Loucy (cell line): Measurements from ENCODE around the gene ANP32D.
"Not testable (repeated sequence)": the region's sequence is repeated elsewhere in the genome, so short reads cannot be mapped to it uniquely, and the experiment has no call there.

Experiments used
- H2AFZ ChIP-seq: fragments of 200-600 bp; sonication (generic); 2 replicates; pipeline ENCODE4 v1.6.0; 2016; ENCODE audit warnings: antibody characterized with exemption, mild to moderate bottlenecking, low read length, moderate library complexity
- H3F3A ChIP-seq: fragments of 200-600 bp; 2 replicates; pipeline ENCODE4 v1.6.0; 2016; ENCODE audit warnings: antibody characterized with exemption, low read depth, mild to moderate bottlenecking
- H3K27me3 ChIP-seq: fragments of 200-600 bp; sonication (generic); 2 replicates; pipeline ENCODE4 v1.6.1; 2014; ENCODE audit warnings: low read length, mild to moderate bottlenecking; ENCODE audit not compliant: insufficient read depth, poor library complexity, severe bottlenecking
- H3K36me3 ChIP-seq: fragments of 200-600 bp; sonication (generic); 2 replicates; pipeline ENCODE4 v1.6.1; 2016; ENCODE audit warnings: low read length; ENCODE audit not compliant: insufficient read depth
- H3K4me1 ChIP-seq: fragments of 200-600 bp; sonication (generic); 2 replicates; pipeline ENCODE4 v1.5.1; 2014; ENCODE audit warnings: low read length, mild to moderate bottlenecking; ENCODE audit not compliant: insufficient read depth, poor library complexity, severe bottlenecking
- H3K4me2 ChIP-seq: fragments of 200-600 bp; sonication (generic); 2 replicates; pipeline ENCODE4 v1.6.0; 2014; ENCODE audit warnings: antibody characterized with exemption, low read length, low read depth, mild to moderate bottlenecking; ENCODE audit not compliant: poor library complexity, severe bottlenecking
- H3K4me3 ChIP-seq: fragments of 200-600 bp; sonication (generic); 2 replicates; pipeline ENCODE4 v1.5.1; 2014; ENCODE audit warnings: low read length, mild to moderate bottlenecking, mixed read lengths; ENCODE audit not compliant: poor library complexity, severe bottlenecking
- H3K79me2 ChIP-seq: fragments of 200-600 bp; sonication (generic); 2 replicates; pipeline ENCODE4 v1.6.1; 2014; ENCODE audit warnings: low read length; ENCODE audit not compliant: insufficient read depth
- H3K9ac ChIP-seq: fragments of 200-600 bp; sonication (generic); 2 replicates; pipeline ENCODE4 v1.6.0; 2014; ENCODE audit warnings: mild to moderate bottlenecking, low read depth, low read length, moderate library complexity; ENCODE audit not compliant: poor library complexity, severe bottlenecking
- H3K9me2 ChIP-seq: fragments of 200-600 bp; sonication (generic); replicated peaks from 2 replicates; pipeline ENCODE4 v1.6.1; 2016; ENCODE audit warnings: low read depth, low read length, mixed read lengths
- H3K9me3 ChIP-seq: fragments of 200-600 bp; sonication (generic); 2 replicates; pipeline ENCODE4 v1.6.1; 2014; ENCODE audit warnings: mild to moderate bottlenecking, antibody characterized with exemption, low read length, low read depth; ENCODE audit not compliant: insufficient read depth
- H4K20me1 ChIP-seq: fragments of 200-600 bp; sonication (generic); 2 replicates; pipeline ENCODE4 v1.6.0; 2014; ENCODE audit warnings: antibody characterized with exemption, low read length, mild to moderate bottlenecking; ENCODE audit not compliant: insufficient read depth, poor library complexity, severe bottlenecking
- CTCF ChIP-seq: fragments of 200-600 bp; sonication (generic); conservative IDR thresholded peaks from 2 replicates; pipeline ENCODE4 v1.5.1; 2014; ENCODE audit warnings: mild to moderate bottlenecking, antibody characterized with exemption, low read length
- EZH2phosphoT487 ChIP-seq: fragments of 200-600 bp; IDR thresholded peaks from 2 replicates; pipeline ENCODE4 v1.6.1; 2018; ENCODE audit warnings: antibody characterized with exemption, mild to moderate bottlenecking, moderate library complexity, borderline replicate concordance

Gene ANP32D

GRCh38 chr12:48473061-48473460, 702 bp downstream of the ANP32D start:
- TF ChIP-seq CTCF (no peak), EZH2phosphoT487 (no peak)
- Histone ChIP-seq H3F3A (no peaks in the 10 kb centered on the region), H3K9ac (no peak overlapping the region), H3K79me2 (no peaks in the 10 kb centered on the region), H4K20me1 (no peaks in the 10 kb centered on the region), H3K9me3 (peaks cover 13% of the 10 kb centered on the region), H3K4me3 (no peak overlapping the region), H3K27me3 (no peaks in the 10 kb centered on the region), H3K9me2 (no peaks in the 10 kb centered on the region), H2AFZ (no peak overlapping the region), H3K4me2 (no peak overlapping the region), H3K36me3 (no peaks in the 10 kb centered on the region), H3K4me1 (no peaks in the 10 kb centered on the region)

- H3K9me2 ChIP-seq, H3F3A ChIP-seq, H3K36me3 ChIP-seq, H3K4me1 ChIP-seq, H3K4me2 ChIP-seq, H4K20me1 ChIP-seq, H3K9me3 ChIP-seq, H3K79me2 ChIP-seq, H3K4me3 ChIP-seq, H3K9ac ChIP-seq, H3K27me3 ChIP-seq, H2AFZ ChIP-seq: not testable (repeated sequence)
Measured at GRCh38 chr12:48474497-48474896, 2.1 kb downstream of the ANP32D start.

- Histone ChIP-seq H3F3A (no peaks in the 10 kb centered on the region), H3K36me3 (no peaks in the 10 kb centered on the region), H3K4me1 (no peaks in the 10 kb centered on the region), H3K4me3 (no peak within 1 kb of the TSS), H3K79me2 (no peaks in the 10 kb centered on the region), H3K9me2 (no peaks in the 10 kb centered on the region), H3K27me3 (no peaks in the 10 kb centered on the region), H3K4me2 (no peak within 1 kb of the TSS), H3K9me3 (no peaks in the 10 kb centered on the region), H4K20me1 (no peaks in the 10 kb centered on the region), H3K9ac (no peak within 1 kb of the TSS), H2AFZ (no peak within 1 kb of the TSS)
- TF ChIP-seq CTCF (no peak), EZH2phosphoT487 (no peak)
Measured at GRCh38 chr12:48482198-48482597, 9.8 kb downstream of the ANP32D start, which contains the start of gene C12orf54. Gene C12orf54, plus strand, starts transcription at chr12:48482498. Its CDS starts 799 bp downstream, at chr12:48483297.

- Histone ChIP-seq H3K27me3 (no peaks in the 10 kb centered on the region), H3K4me3 (no peak overlapping the region), H3K4me1 (no peaks in the 10 kb centered on the region)
Measured at GRCh38 chr12:48482930-48483329, 10.6 kb downstream of the ANP32D start.

More at GRCh38 chr12:48482930-48483329, 10.6 kb downstream of the ANP32D start:
- no peak for TF ChIP-seq EZH2phosphoT487
- no peak for TF ChIP-seq CTCF
- Histone ChIP-seq H3F3A (no peaks in the 10 kb centered on the region), H2AFZ (no peak overlapping the region), H3K9ac (no peak overlapping the region), H3K79me2 (no peaks in the 10 kb centered on the region), H3K4me2 (no peak overlapping the region), H4K20me1 (no peaks in the 10 kb centered on the region), H3K9me3 (no peaks in the 10 kb centered on the region), H3K36me3 (no peaks in the 10 kb centered on the region), H3K9me2 (no peaks in the 10 kb centered on the region)
